Endodermal cell (in vitro differentiated cells): ENCODE results near the gene GNAI2. TPM values are rescaled to one million over a fixed set of nuclear protein-coding genes. Genes with fewer than 3 reads are reported as not detected.

ENCODE experiments used
- DNase-seq: peaks from one replicate; pipeline ENCODE4 v3.0.0-alpha.2; 2017
- H3K27ac ChIP-seq: 2 replicates; pipeline ENCODE4 v1.5.1; 2013; ENCODE audit warnings: mild to moderate bottlenecking, low read depth, low read length, moderate library complexity
- H3K27me3 ChIP-seq: 2 replicates; pipeline ENCODE4 v1.6.1; 2013; ENCODE audit warnings: mild to moderate bottlenecking, low read length, moderate library complexity; ENCODE audit not compliant: insufficient read depth, control insufficient read depth, poor library complexity, severe bottlenecking
- H3K36me3 ChIP-seq: 2 replicates; pipeline ENCODE4 v1.7.0; 2013; ENCODE audit warnings: mild to moderate bottlenecking, low read length, moderate library complexity; ENCODE audit not compliant: control insufficient read depth, insufficient read depth
- H3K4me1 ChIP-seq: one replicate; pipeline ENCODE4 v1.7.0; 2013; ENCODE audit warnings: low read length; ENCODE audit not compliant: control insufficient read depth, insufficient read depth
- H3K4me3 ChIP-seq: 2 replicates; pipeline ENCODE4 v1.5.1; 2013; ENCODE audit warnings: mild to moderate bottlenecking, low read length, moderate library complexity
- H3K9ac ChIP-seq: 2 replicates; pipeline ENCODE4 v1.6.1; 2013; ENCODE audit warnings: mild to moderate bottlenecking, low read length, moderate library complexity; ENCODE audit not compliant: poor library complexity, severe bottlenecking; ENCODE audit errors: extremely low read depth
- H3K9me3 ChIP-seq: 2 replicates; pipeline ENCODE4 v1.6.1; 2013; ENCODE audit warnings: mild to moderate bottlenecking, low read length, moderate library complexity; ENCODE audit not compliant: control insufficient read depth
- H3K27ac Mint-ChIP-seq: 2 replicates; pipeline ENCODE4 v1.8.0; 2020; ENCODE audit warnings: mixed read lengths
- H3K27me3 Mint-ChIP-seq: 2 replicates; pipeline ENCODE4 v1.8.0; 2021; ENCODE audit warnings: mild to moderate bottlenecking, mixed read lengths; ENCODE audit not compliant: insufficient read depth
- H3K36me3 Mint-ChIP-seq: 2 replicates; pipeline ENCODE4 v1.8.0; 2020; ENCODE audit warnings: low read depth, mixed read lengths
- H3K4me1 Mint-ChIP-seq: 2 replicates; pipeline ENCODE4 v1.8.0; 2020; ENCODE audit warnings: mixed read lengths
- H3K4me3 Mint-ChIP-seq: 2 replicates; pipeline ENCODE4 v1.8.0; 2020; ENCODE audit warnings: mild to moderate bottlenecking, moderate library complexity, mixed read lengths
- H3K9me3 Mint-ChIP-seq: 2 replicates; pipeline ENCODE4 v1.8.0; 2020; ENCODE audit warnings: mild to moderate bottlenecking, mixed read lengths
- WGBS, 2 experiments: methylation state at CpG; one replicate each; pipeline versions ENCODE4 v1.1.5 to v1.1.7; 2013; ENCODE audit warnings: missing lambda C conversion rate in 2 of 2, mixed read lengths in 1 of 2; ENCODE audit not compliant: insufficient coverage in 1 of 2, insufficient read length in 1 of 2; 5-methylcytosine and 5-hydroxymethylcytosine counted together
- total RNA-seq, 2 donors: library from RNA; stranded (reverse); fragmentation: NEBNext Ultra II Directional in 1 of 2; extraction: Animal tissue kit (Norgen Biotek cat#: 25700) in 1 of 2; gene quantifications; 2 replicates in 1 of 2; 3 replicates in 1 of 2; pipeline ENCODE4 v1.2.1, GENCODE V29; 2021
- TF ChIP-seq, protein P1 (sequence below): fragments of 200-600 bp; sonication (generic); conservative IDR thresholded peaks from 2 replicates; pipeline ENCODE4 v1.5.0; 2021; ENCODE audit warnings: antibody characterized with exemption, mild to moderate bottlenecking

The GNAI2 gene
- total RNA-seq, 2 donors from 2014 or later, result 243 to 278 TPM

DNA sequence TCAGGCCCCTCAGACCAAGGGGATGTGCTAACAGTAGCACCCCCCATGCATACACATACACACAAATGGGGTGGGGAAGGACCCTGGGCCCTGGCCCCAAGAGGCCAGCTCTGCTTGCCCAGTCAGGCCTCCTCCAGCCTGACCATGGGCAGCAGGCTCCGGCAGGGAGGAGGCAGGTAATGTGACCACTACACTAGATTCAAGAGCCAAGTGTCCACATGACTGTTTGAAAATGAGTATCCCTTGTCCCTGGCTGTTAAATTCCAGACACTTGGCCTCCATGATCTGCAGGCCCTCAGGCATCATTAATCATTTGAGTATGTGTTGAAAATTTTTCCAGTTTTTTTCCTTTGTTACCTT, 13.9 kb upstream of the GNAI2 start:
- Mint-ChIP-seq H3K27ac (no peak overlapping the region), H3K4me3 (no peak overlapping the region), H3K36me3 (no peaks in the 10 kb centered on the region), H3K27me3 (peaks cover 30% of the 10 kb centered on the region), H3K9me3 (no peaks in the 10 kb centered on the region), H3K4me1 (peaks cover 5% of the 10 kb centered on the region)
- 70 to 100% methylated on average over 1 of the region's 1 CpG for WGBS, 2 experiments
- no peak overlapping the region for H3K4me3 ChIP-seq
- no peak overlapping the region for H3K9ac ChIP-seq
- H3K9me3 ChIP-seq, result no peaks in the 10 kb centered on the region
- TF ChIP-seq, protein P1, sequence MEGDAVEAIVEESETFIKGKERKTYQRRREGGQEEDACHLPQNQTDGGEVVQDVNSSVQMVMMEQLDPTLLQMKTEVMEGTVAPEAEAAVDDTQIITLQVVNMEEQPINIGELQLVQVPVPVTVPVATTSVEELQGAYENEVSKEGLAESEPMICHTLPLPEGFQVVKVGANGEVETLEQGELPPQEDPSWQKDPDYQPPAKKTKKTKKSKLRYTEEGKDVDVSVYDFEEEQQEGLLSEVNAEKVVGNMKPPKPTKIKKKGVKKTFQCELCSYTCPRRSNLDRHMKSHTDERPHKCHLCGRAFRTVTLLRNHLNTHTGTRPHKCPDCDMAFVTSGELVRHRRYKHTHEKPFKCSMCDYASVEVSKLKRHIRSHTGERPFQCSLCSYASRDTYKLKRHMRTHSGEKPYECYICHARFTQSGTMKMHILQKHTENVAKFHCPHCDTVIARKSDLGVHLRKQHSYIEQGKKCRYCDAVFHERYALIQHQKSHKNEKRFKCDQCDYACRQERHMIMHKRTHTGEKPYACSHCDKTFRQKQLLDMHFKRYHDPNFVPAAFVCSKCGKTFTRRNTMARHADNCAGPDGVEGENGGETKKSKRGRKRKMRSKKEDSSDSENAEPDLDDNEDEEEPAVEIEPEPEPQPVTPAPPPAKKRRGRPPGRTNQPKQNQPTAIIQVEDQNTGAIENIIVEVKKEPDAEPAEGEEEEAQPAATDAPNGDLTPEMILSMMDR, result no peak
- H3K27me3 ChIP-seq, result peaks cover 7% of the 10 kb centered on the region
- no peaks in the 10 kb centered on the region for H3K4me1 ChIP-seq
- H3K36me3 ChIP-seq, result no peaks in the 10 kb centered on the region
- H3K27ac ChIP-seq, result no peak overlapping the region
- no peak for DNase-seq

DNA sequence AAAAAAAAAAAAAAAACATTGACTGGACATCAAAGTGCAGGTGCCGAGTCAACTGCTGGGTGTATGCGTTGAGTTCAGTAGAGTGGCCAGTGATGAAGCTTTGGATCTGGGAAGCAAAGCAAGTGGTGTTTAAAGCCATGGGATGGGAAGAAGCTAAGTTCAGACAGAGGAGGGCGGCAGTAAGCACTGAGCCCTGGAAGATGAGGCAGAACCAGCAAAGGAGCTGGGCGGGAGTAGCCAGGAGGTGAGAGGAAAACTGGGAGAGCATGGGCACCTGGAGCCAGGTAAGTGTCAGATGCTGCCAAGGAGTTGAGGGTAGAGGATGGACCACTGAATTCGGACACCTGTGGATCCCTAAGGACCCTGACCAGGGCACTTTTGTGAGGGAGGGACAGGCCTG, 11.4 kb upstream of the GNAI2 start:
- Mint-ChIP-seq H3K27ac (no peak overlapping the region), H3K4me1 (peaks cover 13% of the 10 kb centered on the region), H3K36me3 (no peaks in the 10 kb centered on the region), H3K27me3 (peaks cover 27% of the 10 kb centered on the region), H3K9me3 (no peaks in the 10 kb centered on the region), H3K4me3 (no peak overlapping the region)
- TF ChIP-seq, protein P1, result peak; percentile 43
- no peak overlapping the region for H3K27ac ChIP-seq
- no peaks in the 10 kb centered on the region for H3K9me3 ChIP-seq
- H3K9ac ChIP-seq, result no peak overlapping the region
- no peaks in the 10 kb centered on the region for H3K27me3 ChIP-seq
- DNase-seq, result peak; percentile 67
- H3K36me3 ChIP-seq, result no peaks in the 10 kb centered on the region
- H3K4me3 ChIP-seq, result no peak overlapping the region
- WGBS, 2 experiments, result 71 to 87% methylated on average over 5 of the region's 5 CpGs
- H3K4me1 ChIP-seq, result no peaks in the 10 kb centered on the region

DNA sequence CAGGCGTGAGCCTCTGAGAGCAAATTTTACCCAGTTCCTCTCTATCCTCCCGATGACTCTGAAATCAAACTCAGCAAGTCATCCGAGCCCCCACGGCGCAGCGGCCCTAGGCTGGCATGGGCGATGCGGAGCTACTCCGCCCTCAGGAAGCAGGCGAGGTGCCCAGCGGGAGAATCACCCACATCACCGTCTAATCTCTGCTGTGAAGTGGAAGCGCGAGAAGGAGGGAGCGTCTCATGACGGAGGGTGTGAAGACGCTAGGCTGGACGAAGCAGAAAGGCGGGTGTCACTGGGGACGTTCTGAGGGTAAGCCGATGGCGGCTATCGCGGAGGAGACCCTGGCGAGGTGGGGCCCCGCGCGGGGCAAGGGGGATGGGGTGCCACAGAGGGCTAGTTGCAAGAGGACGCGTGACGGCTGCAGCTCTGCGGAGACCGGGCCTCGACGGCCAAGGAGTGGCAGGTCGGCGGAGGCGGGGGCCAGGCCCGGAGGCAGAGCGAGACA, 9.1 kb upstream of the GNAI2 start:
- DNase-seq, result no peak
- Mint-ChIP-seq H3K27me3 (peaks cover 27% of the 10 kb centered on the region), H3K4me1 (peaks cover 13% of the 10 kb centered on the region), H3K9me3 (no peaks in the 10 kb centered on the region), H3K36me3 (no peaks in the 10 kb centered on the region), H3K4me3 (peak overlapping the region; percentile 74), H3K27ac (peak overlapping the region; percentile 79)
- no peaks in the 10 kb centered on the region for H3K9me3 ChIP-seq
- H3K4me1 ChIP-seq, result no peaks in the 10 kb centered on the region
- H3K4me3 ChIP-seq, result peak overlapping the region; percentile 86
- H3K9ac ChIP-seq, result peak overlapping the region; percentile 11
- peak overlapping the region; percentile 22 for H3K27ac ChIP-seq
- TF ChIP-seq, protein P1, result no peak
- H3K36me3 ChIP-seq, result no peaks in the 10 kb centered on the region
- 4 to 6% methylated on average over 33 to 40 of the region's 40 CpGs for WGBS, 2 experiments
- no peaks in the 10 kb centered on the region for H3K27me3 ChIP-seq
